ENCODE results near the gene TMC7. TPM values are rescaled to one million over a fixed set of nuclear protein-coding genes. Genes with fewer than 3 reads are reported as not detected.

TMC7 gene
- total and polyA plus RNA-seq, 8 donors = 0.19 to 23.8 (median 0.87) TPM; not detected in 1

DNA sequence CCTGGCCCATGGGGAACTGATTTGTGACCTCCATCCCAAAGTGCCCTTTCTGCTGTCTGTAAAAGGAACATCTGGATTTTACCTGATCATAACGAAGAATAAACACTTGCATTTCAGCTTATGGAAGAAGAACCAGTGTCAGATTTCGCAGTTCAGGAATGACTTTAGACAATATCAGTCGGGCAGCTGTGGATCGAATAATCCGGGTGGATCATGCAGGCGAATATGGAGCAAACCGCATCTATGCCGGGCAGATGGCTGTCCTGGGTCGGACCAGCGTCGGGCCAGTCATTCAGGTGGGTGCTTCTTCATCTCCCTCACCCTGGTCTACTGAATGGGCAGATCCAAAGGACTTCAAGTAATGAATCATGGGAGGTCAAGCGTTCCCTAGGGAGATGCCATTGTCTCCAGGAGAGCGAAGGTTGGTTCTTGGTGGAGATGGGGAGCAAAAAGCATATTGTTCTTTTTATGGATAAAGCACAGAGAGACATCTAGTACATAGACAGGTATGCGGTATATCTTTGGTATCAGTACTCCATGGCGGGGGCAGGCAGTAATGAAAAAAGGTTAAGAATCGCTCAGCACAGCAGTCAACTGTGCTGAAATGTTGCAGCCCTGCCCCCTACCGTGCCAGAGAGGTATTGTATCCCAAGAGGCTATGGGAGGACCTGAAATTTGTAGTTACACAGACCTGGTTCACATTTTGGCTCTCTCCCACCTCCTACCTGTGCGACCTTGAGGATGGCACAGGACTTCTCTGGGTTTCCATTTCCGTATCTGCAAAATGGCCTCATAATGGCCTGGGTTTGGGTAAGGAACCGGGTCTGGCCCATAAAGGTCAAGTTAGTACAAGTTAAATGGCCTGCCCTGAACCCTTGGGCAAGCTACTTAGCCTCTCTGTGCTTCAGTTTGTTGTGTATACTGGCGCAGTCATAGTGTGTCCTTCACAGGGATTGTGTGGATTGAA is 88.4 kb downstream of the TMC7 start:
- TF ChIP-seq POLR2A (IDR thresholded peaks at IDR 0.05) = no peak
- TF ChIP-seq, protein P1, sequence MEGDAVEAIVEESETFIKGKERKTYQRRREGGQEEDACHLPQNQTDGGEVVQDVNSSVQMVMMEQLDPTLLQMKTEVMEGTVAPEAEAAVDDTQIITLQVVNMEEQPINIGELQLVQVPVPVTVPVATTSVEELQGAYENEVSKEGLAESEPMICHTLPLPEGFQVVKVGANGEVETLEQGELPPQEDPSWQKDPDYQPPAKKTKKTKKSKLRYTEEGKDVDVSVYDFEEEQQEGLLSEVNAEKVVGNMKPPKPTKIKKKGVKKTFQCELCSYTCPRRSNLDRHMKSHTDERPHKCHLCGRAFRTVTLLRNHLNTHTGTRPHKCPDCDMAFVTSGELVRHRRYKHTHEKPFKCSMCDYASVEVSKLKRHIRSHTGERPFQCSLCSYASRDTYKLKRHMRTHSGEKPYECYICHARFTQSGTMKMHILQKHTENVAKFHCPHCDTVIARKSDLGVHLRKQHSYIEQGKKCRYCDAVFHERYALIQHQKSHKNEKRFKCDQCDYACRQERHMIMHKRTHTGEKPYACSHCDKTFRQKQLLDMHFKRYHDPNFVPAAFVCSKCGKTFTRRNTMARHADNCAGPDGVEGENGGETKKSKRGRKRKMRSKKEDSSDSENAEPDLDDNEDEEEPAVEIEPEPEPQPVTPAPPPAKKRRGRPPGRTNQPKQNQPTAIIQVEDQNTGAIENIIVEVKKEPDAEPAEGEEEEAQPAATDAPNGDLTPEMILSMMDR (IDR thresholded peaks at IDR 0.05) = peak in 5 of 7 experiments; percentile 43 to 74 (median 48)
- intact Hi-C loops (cut with DNase I; ENCODE audit: low total_unique reads) = loop anchor here (10.0 kb wide), 1 partner anchor 97 kb away; no protein-coding TSS in a partner anchor
- no peaks in the 10 kb centered on the region for H3K9me3 ChIP-seq

DNA sequence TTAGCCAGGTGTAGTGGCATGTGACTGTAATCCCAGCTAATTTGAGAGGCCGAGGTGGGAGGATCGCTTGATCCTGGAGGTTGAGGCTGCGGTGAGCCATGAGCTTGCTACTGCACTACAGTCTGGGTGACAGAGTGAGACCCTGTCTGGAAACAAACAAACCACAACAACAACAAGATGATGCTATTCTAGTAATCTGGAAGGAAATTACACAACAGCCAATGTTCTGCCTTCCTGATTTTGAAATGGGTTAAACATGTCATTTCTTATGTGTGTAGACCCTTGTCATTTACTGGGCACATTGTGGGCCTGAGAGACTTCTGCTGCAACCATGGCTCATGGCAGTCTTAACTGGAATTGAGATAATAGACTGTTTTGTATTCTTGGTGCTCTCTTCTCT is 89.6 kb downstream of the TMC7 start:
- TF ChIP-seq EP300 (IDR thresholded peaks at IDR 0.05) = no peak
- TF ChIP-seq POLR2AphosphoS5 (IDR thresholded peaks at IDR 0.05) = no peak
- TF ChIP-seq POLR2A (IDR thresholded peaks at IDR 0.05) = no peak
- TF ChIP-seq, protein P1 (IDR thresholded peaks at IDR 0.05) = no peak
- Histone ChIP-seq H3K27ac (no peak overlapping the region), H3K4me1 (peaks cover 0 to 41% (median 16%) of the 10 kb centered on the region in 4 donors), H3K4me3 (no peak overlapping the region), H3K9me3 (no peaks in the 10 kb centered on the region), H3K36me3 (peaks cover 26 to 71% (median 61%) of the 10 kb centered on the region in 4 donors), H3K27me3 (no peaks in the 10 kb centered on the region)
- WGBS, 5 donors = 73 to 98% (median 95%) methylated on average over 3 of the region's 3 CpGs
- intact Hi-C loops (cut with DNase I; ENCODE audit: low total_unique reads) = loop anchor here (10.0 kb wide), 1 partner anchor 99 kb away; no protein-coding TSS in a partner anchor
- DNase-seq = no peak

More for the DNA sequence above, 88.4 kb downstream of the TMC7 start:
- H3K4me1 ChIP-seq = peaks cover under 1 to 39% (median 21%) of the 10 kb centered on the region in 4 donors
- peaks cover 23 to 58% (median 49%) of the 10 kb centered on the region in 4 donors for H3K36me3 ChIP-seq
- peak; percentile 70 to 83 for DNase-seq
- WGBS, 5 donors = 75 to 79% (median 75%) methylated on average over 21 of the region's 21 CpGs
- H3K27me3 ChIP-seq = no peaks in the 10 kb centered on the region
- H3K4me3 ChIP-seq = no peak overlapping the region
- H3K27ac ChIP-seq = no peak overlapping the region

DNA sequence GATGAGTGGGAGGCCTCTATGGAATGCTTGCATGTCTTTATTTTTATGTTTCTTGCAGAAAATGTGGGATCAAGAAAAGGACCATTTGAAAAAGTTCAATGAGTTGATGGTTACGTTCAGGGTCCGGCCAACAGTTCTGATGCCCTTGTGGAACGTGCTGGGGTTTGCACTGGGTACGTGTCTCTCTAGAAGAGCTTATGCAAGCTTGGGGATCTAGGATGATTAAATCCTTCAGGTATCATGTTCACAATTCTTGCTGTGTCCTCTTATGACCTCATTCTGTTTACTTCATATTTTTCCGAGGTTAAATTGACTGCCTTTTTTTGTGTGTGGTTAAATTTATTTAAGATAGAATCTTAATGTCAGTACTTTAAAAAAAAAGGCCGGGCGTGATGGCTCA is 90.1 kb downstream of the TMC7 start:
- H3K27me3 ChIP-seq = no peaks in the 10 kb centered on the region
- H3K27ac ChIP-seq = no peak overlapping the region
- no peak for TF ChIP-seq EP300 (IDR thresholded peaks at IDR 0.05)
- no peak for TF ChIP-seq POLR2AphosphoS5 (IDR thresholded peaks at IDR 0.05)
- TF ChIP-seq POLR2A (IDR thresholded peaks at IDR 0.05) = no peak
- TF ChIP-seq, protein P1 (IDR thresholded peaks at IDR 0.05) = no peak
- peaks cover 31 to 76% (median 66%) of the 10 kb centered on the region in 4 donors for H3K36me3 ChIP-seq
- no peak overlapping the region for H3K4me3 ChIP-seq
- peaks cover 0 to 36% (median 11%) of the 10 kb centered on the region in 4 donors for H3K4me1 ChIP-seq
- no peaks in the 10 kb centered on the region for H3K9me3 ChIP-seq
- WGBS, 5 donors = 58 to 74% (median 71%) methylated on average over 7 of the region's 7 CpGs
- DNase-seq = no peak
- intact Hi-C loops (cut with DNase I; ENCODE audit: low total_unique reads) = loop anchor here (10.0 kb wide), 1 partner anchor 99 kb away; no protein-coding TSS in a partner anchor

DNA sequence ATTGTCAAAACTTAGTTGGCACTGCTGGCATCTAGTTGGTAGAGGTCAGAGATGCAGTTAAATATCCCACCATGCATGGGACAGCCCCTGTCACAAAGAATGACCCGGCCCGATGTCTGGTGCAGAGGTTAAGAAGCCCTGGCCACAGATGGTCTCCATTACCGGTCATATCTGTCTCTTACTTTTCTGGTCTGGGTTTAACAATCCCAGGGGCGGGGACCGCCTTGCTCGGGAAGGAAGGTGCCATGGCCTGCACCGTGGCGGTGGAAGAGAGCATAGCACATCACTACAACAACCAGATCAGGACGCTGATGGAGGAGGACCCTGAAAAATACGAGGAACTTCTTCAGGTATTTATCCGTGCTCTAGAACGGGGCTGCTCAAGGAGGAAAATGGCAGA is 91.8 kb downstream of the TMC7 start:
- TF ChIP-seq EP300 (IDR thresholded peaks at IDR 0.05) = no peak
- TF ChIP-seq POLR2AphosphoS5 (IDR thresholded peaks at IDR 0.05) = no peak
- no peak for TF ChIP-seq POLR2A (IDR thresholded peaks at IDR 0.05)
- TF ChIP-seq, protein P1 (IDR thresholded peaks at IDR 0.05) = no peak
- H3K4me3 ChIP-seq = no peak overlapping the region
- no peak overlapping the region for H3K27ac ChIP-seq
- intact Hi-C loops (cut with DNase I; ENCODE audit: low total_unique reads) = loop anchor here (10.0 kb wide), 1 partner anchor 101 kb away; no protein-coding TSS in a partner anchor
- 90 to 96% (median 95%) methylated on average over 11 to 12 of the region's 12 CpGs for WGBS, 5 donors
- no peak for DNase-seq
- H3K36me3 ChIP-seq = peaks cover 31 to 87% (median 76%) of the 10 kb centered on the region in 4 donors
- H3K27me3 ChIP-seq = no peaks in the 10 kb centered on the region
- H3K4me1 ChIP-seq = peaks cover 0 to 20% (median 4%) of the 10 kb centered on the region in 4 donors
- H3K9me3 ChIP-seq = no peaks in the 10 kb centered on the region
